Gastroesophageal sphincter (tissue), 4 donors: ENCODE data around the gene SLC46A1. TPM values are rescaled to one million over a fixed set of nuclear protein-coding genes. Genes with fewer than 3 reads are reported as not detected.

Experiments used
- ATAC-seq: fragments of 150-250 bp; one replicate; pipeline ENCODE4 v1.9.1; 2016; ENCODE audit warnings: mild to moderate bottlenecking, moderate library complexity
- H3K27ac ChIP-seq, 4 donors: fragments of 200-600 bp; sonication (generic) in 3 of 4; 1 replicate in 3 of 4; 2 replicates in 1 of 4; pipeline ENCODE4 v1.5.1; 2016 to 2019
- H3K27me3 ChIP-seq: fragments of 200-600 bp; sonication (generic); one replicate; pipeline ENCODE4 v1.5.1; 2019
- H3K36me3 ChIP-seq, 2 donors: fragments of 200-600 bp; sonication (generic); one replicate each; pipeline ENCODE4 v1.5.1; 2019; ENCODE audit warnings: control low read depth in 1 of 2
- H3K4me1 ChIP-seq, 3 donors: fragments of 200-600 bp; sonication (generic); 1 replicate in 2 of 3; 2 replicates in 1 of 3; pipeline ENCODE4 v1.5.1; 2016 to 2019; ENCODE audit warnings: control low read depth in 2 of 3
- H3K4me3 ChIP-seq, 2 donors: fragments of 200-600 bp; sonication (generic); one replicate each; pipeline ENCODE4 v1.5.1; 2019; ENCODE audit warnings: mild to moderate bottlenecking in 1 of 2, moderate library complexity in 1 of 2
- H3K9me3 ChIP-seq, 3 donors: fragments of 200-600 bp; sonication (generic); one replicate each; pipeline ENCODE4 v1.5.1; 2017 to 2019; ENCODE audit warnings: control low read depth in 2 of 3
- CTCF ChIP-seq, 4 experiments: fragments of 200-600 bp in 2 of 4; fragments of 450-650 bp in 2 of 4; sonication (generic) in 1 of 4; IDR thresholded peaks; one replicate each; pipeline ENCODE4 v1.5.1; 2017 to 2019; ENCODE audit warnings: antibody characterized with exemption in 4 of 4, mild to moderate bottlenecking in 2 of 4, moderate library complexity in 2 of 4
- EP300 ChIP-seq: sonication (generic); formaldehyde crosslinking; IDR thresholded peaks from one replicate; pipeline ENCODE4 v1.6.1; 2017; ENCODE audit warnings: antibody characterized with exemption, mild to moderate bottlenecking
- POLR2A ChIP-seq, 2 donors: fragments of 450-650 bp; IDR thresholded peaks; one replicate each; pipeline ENCODE4 v1.6.1; 2017; ENCODE audit warnings: antibody characterized with exemption in 2 of 2, mild to moderate bottlenecking in 2 of 2, moderate library complexity in 1 of 2
- POLR2AphosphoS5 ChIP-seq: sonication (generic); formaldehyde crosslinking; IDR thresholded peaks from one replicate; pipeline ENCODE4 v1.6.1; 2017; ENCODE audit warnings: antibody characterized with exemption
- WGBS, 2 donors: methylation state at CpG; one replicate each; pipeline ENCODE4 v1.1.5; 2018; ENCODE audit warnings: low coverage in 1 of 2; 5-methylcytosine and 5-hydroxymethylcytosine counted together
- total RNA-seq, 4 donors: library from RNA; depleted of rRNA; stranded (reverse); fragments of >200 nt; gene quantifications; one replicate each; pipeline ENCODE4 v1.1.0, GENCODE V29; 2016

The SLC46A1 gene
- total RNA-seq, 4 donors from 2014 or later = 7.9 to 9.7 (median 8.4) TPM

DNA sequence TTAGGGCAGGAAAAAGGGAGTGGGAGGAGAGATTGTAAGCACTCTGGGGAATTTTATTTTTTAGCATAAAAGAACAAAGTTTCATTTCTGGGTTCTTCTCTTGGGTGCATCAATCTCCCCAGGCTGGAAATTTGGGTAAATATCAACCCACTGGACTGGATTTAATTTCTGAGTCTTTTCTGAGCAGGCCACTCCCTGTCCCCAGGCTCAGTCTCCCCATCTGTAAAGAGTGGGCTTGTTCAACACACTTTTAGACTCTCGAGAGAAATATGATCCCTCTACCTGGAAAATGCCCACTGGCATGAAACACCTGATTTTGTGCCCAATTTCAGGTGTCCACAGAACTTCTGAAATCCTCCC, 35.3 kb downstream of the SLC46A1 start:
- no peak for ATAC-seq
- no peak for TF ChIP-seq CTCF (IDR thresholded peaks at IDR 0.05)
- TF ChIP-seq EP300 = no peak
- no peak for TF ChIP-seq POLR2A (IDR thresholded peaks at IDR 0.05)
- TF ChIP-seq POLR2AphosphoS5 = no peak
- Histone ChIP-seq H3K27ac (peak overlapping the region; percentile 29 to 85 (median 84)), H3K4me1 (peaks cover 0 to 36% (median 13%) of the 10 kb centered on the region in 3 donors), H3K27me3 (no peaks in the 10 kb centered on the region), H3K36me3 (peaks cover 0 to 14% of the 10 kb centered on the region in 2 donors), H3K9me3 (no peaks in the 10 kb centered on the region), H3K4me3 (peak overlapping the region in 1 of 2 donors; percentile 72)
- 83% methylated on average over 1 of the region's 1 CpG; no CpG with 5 or more reads in 1 of the 2 donors for WGBS, 2 donors

DNA sequence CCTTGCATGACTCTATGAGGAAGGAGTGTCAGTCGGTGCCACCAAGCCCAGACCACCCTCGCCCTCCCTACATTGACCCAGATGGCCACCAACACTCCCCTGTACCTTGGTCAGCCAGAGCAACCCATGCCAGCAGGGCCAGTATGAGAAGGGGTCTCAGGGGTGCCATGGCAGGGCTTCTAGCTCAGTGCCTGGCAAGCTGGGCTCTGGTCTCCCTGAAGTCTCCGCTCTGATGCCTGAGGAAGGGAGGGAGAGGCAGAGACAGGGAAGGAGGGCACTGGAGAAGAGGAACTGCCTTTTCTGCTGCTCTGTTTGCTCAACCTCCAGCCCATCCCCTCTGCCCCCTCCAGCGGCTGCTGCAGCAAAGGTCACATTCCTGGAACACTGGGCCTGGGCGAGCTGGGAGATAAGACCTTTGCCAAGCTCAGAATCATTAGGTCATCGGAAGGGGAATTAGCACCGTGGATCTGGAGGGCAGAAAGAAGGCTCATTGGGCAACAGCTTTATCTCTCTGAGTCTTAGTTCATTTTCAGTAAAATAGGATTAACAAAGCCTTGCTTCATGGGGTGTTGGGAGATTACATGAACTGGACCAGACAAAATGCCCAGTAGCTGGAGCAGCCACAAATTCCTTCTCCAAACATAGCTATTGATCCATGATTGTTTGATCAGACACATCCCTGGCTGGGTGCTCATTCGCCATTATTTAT, 35.8 kb downstream of the SLC46A1 start, which contains the start of gene VTN:
VTN (minus strand) TSS at position 273 of the 709 bp plus-strand sequence; CDS start at position 169, 104 bp downstream.
- Histone ChIP-seq H3K4me3 (peak within 1 kb of the TSS; percentile 41 to 72), H3K27ac (peak within 1 kb of the TSS; percentile 29 to 85 (median 84)), H3K36me3 (peaks cover 0 to 16% of the 10 kb centered on the region in 2 donors), H3K4me1 (peaks cover 0 to 36% (median 13%) of the 10 kb centered on the region in 3 donors), H3K9me3 (no peaks in the 10 kb centered on the region), H3K27me3 (no peaks in the 10 kb centered on the region)
- WGBS, 2 donors = 23 to 34% methylated on average over 2 to 4 of the region's 8 CpGs
- TF ChIP-seq EP300 (no peak), POLR2AphosphoS5 (no peak), CTCF (IDR thresholded peaks at IDR 0.05) (no peak)
- no peak for ATAC-seq

GRCh38 chr17:28369684-28370034, 36.4 kb downstream of the SLC46A1 start:
- Histone ChIP-seq H3K4me3 (no peak overlapping the region), H3K9me3 (no peaks in the 10 kb centered on the region), H3K4me1 (peaks cover 0 to 36% (median 13%) of the 10 kb centered on the region in 3 donors), H3K36me3 (peaks cover 0 to 22% of the 10 kb centered on the region in 2 donors), H3K27me3 (no peaks in the 10 kb centered on the region), H3K27ac (peak overlapping the region in 3 of 4 donors; percentile 83 to 85 (median 84))
- no peak for TF ChIP-seq POLR2A (IDR thresholded peaks at IDR 0.05)
- TF ChIP-seq EP300 = no peak
- no peak for TF ChIP-seq POLR2AphosphoS5
- no peak for ATAC-seq
- 68% methylated on average over 8 of the region's 10 CpGs; no CpG with 5 or more reads in 1 of the 2 donors for WGBS, 2 donors

DNA sequence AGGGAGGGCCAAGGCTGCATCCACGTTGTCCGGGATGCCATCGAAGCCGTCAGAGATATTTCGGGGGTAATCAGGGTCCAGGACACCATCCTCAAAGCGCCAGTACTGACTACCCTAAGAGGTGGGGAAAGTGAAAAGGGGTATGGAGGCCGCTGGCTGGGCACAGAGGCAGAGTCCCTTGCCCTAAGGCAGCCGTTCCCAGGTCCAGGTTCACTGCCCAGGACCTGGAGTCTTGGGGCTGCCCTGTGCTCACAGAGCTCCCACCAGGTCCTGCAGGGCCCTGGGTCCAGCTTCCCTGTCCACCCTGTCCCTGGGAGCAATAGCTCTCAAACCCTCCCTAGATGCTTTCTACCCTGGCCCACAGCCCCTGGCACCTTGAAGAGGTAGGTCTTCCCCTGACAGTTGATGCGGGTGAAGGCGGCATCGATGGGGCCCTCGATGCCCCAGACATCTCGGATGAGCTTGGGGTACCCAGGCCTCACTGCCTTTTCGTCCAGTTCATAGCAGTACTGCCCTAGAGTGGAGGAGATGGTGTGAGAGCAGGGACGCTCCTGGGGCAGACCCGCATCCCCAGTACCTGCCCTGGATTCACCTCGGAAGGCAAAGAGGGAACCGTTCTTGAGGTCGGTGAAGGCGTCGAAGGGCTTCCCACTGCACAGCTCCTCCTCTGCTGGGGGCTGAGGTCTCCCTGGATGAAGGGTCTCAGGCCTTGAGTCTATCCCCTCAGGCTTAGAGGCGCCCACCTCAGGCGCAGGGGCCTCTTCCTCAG, 36.9 kb downstream of the SLC46A1 start:
- TF ChIP-seq EP300 (no peak), CTCF (IDR thresholded peaks at IDR 0.05) (no peak), POLR2A (IDR thresholded peaks at IDR 0.05) (no peak), POLR2AphosphoS5 (no peak)
- Histone ChIP-seq H3K27ac (no peak overlapping the region), H3K4me1 (peaks cover 0 to 31% (median 13%) of the 10 kb centered on the region in 3 donors), H3K4me3 (no peak overlapping the region), H3K36me3 (peaks cover 0 to 27% of the 10 kb centered on the region in 2 donors), H3K9me3 (no peaks in the 10 kb centered on the region), H3K27me3 (no peaks in the 10 kb centered on the region)
- no peak for ATAC-seq
- 100% methylated on average over 4 of the region's 23 CpGs; no CpG with 5 or more reads in 1 of the 2 donors for WGBS, 2 donors

- TF ChIP-seq EP300 = no peak
- TF ChIP-seq POLR2AphosphoS5 = no peak
- no peak overlapping the region for H3K4me3 ChIP-seq
- H3K27me3 ChIP-seq = no peaks in the 10 kb centered on the region
- 40% methylated on average over 1 of the region's 5 CpGs; no CpG with 5 or more reads in 1 of the 2 donors for WGBS, 2 donors
- no peak overlapping the region for H3K27ac ChIP-seq
- no peak for ATAC-seq
- no peaks in the 10 kb centered on the region for H3K9me3 ChIP-seq
- peaks cover 0 to 26% (median 11%) of the 10 kb centered on the region in 3 donors for H3K4me1 ChIP-seq
- peaks cover 0 to 34% of the 10 kb centered on the region in 2 donors for H3K36me3 ChIP-seq
These were observed 37.6 kb downstream of the SLC46A1 start for GRCh38 chr17:28368306-28368831.
